Midbrain (tissue), 1 donor: ENCODE data around the gene USP25.

Experiments used
- DNase-seq: peaks from one replicate; lab custom pipeline; 2025; lab: John Stamatoyannopoulos, UW

Gene USP25

GRCh38 chr21:15729674-15730483 is at the start of gene USP25:
TSS of gene USP25 (plus strand) at chr21:15729982. CDS start at chr21:15730394, 412 bp downstream.
- peak; percentile 93 for DNase-seq

GRCh38 chr21:15682186-15682895 is 47.4 kb upstream of the USP25 start:
- no peak for DNase-seq

GRCh38 chr21:15682977-15683376 is 46.8 kb upstream of the USP25 start:
- no peak for DNase-seq

GRCh38 chr21:15686506-15686905 is 43.3 kb upstream of the USP25 start:
- DNase-seq = peak; percentile 1

- DNase-seq = no peak
These were observed 42.6 kb upstream of the USP25 start for GRCh38 chr21:15687208-15687607.

- DNase-seq = no peak
These were observed 41.8 kb upstream of the USP25 start for GRCh38 chr21:15688016-15688415.

GRCh38 chr21:15688809-15689208 is 41.0 kb upstream of the USP25 start:
- DNase-seq = no peak

- no peak for DNase-seq
These were observed 37.1 kb upstream of the USP25 start for GRCh38 chr21:15692711-15693110.

- no peak for DNase-seq
These were observed 34.5 kb upstream of the USP25 start for GRCh38 chr21:15695241-15695640.

- DNase-seq = no peak
These were observed 28.0 kb upstream of the USP25 start for GRCh38 chr21:15701830-15702229.

GRCh38 chr21:15703932-15704331 is 25.9 kb upstream of the USP25 start:
- no peak for DNase-seq

- no peak for DNase-seq
These were observed 23.1 kb upstream of the USP25 start for GRCh38 chr21:15706696-15707095.

- DNase-seq = no peak
These were observed 16.4 kb upstream of the USP25 start for GRCh38 chr21:15713412-15713811.

GRCh38 chr21:15718711-15719110 is 11.1 kb upstream of the USP25 start:
- no peak for DNase-seq

GRCh38 chr21:15719976-15720375 is 9.8 kb upstream of the USP25 start:
- no peak for DNase-seq

- no peak for DNase-seq
These were observed 7.0 kb upstream of the USP25 start for GRCh38 chr21:15722591-15723324.

GRCh38 chr21:15725949-15726348 is 3.8 kb upstream of the USP25 start:
- DNase-seq = no peak

GRCh38 chr21:15728046-15728445 is 1.7 kb upstream of the USP25 start:
- no peak for DNase-seq

- peak; percentile 52 for DNase-seq
These were observed 472 bp upstream of the USP25 start for GRCh38 chr21:15729346-15729673.

GRCh38 chr21:15730484-15731242 is 881 bp downstream of the USP25 start:
- DNase-seq = no peak

GRCh38 chr21:15731243-15731613 is 1.4 kb downstream of the USP25 start:
- no peak for DNase-seq
